OCI-LY1 (cell line): ENCODE data around the gene ACTG1.

ENCODE experiments used
- H2AFZ ChIP-seq: fragments of 200-600 bp; sonication (generic), shearing (Covaris generic); 2 replicates; pipeline ENCODE4 v1.6.0; 2014; ENCODE audit warnings: antibody characterized with exemption, mild to moderate bottlenecking, low read length
- H3F3A ChIP-seq: fragments of 200-600 bp; sonication (generic), shearing (Covaris generic); 2 replicates; pipeline ENCODE4 v1.6.0; 2014; ENCODE audit warnings: mild to moderate bottlenecking, antibody characterized with exemption, low read length, moderate library complexity; ENCODE audit not compliant: insufficient read depth
- H3K27ac ChIP-seq: fragments of 200-600 bp; sonication (generic); 2 replicates; pipeline ENCODE4 v1.5.1; 2014; ENCODE audit warnings: low read length, mixed run types, mild to moderate bottlenecking, low read depth; ENCODE audit not compliant: poor library complexity, severe bottlenecking
- H3K27me3 ChIP-seq: fragments of 200-600 bp; sonication (generic); 2 replicates; pipeline ENCODE4 v1.6.0; 2014; ENCODE audit warnings: antibody characterized with exemption, mild to moderate bottlenecking, low read length, moderate library complexity; ENCODE audit not compliant: insufficient read depth
- H3K36me3 ChIP-seq: fragments of 200-600 bp; sonication (generic); 2 replicates; pipeline ENCODE4 v1.6.1; 2014; ENCODE audit warnings: mild to moderate bottlenecking, antibody characterized with exemption, low read length, moderate library complexity, mixed read lengths; ENCODE audit not compliant: insufficient read depth
- H3K4me1 ChIP-seq: fragments of 200-600 bp; sonication (generic); 2 replicates; pipeline ENCODE4 v1.5.1; 2014; ENCODE audit warnings: mild to moderate bottlenecking, low read length, moderate library complexity; ENCODE audit not compliant: insufficient read depth, severe bottlenecking
- H3K4me2 ChIP-seq: fragments of 200-600 bp; sonication (generic), shearing (Covaris generic); 2 replicates; pipeline ENCODE4 v1.6.1; 2014; ENCODE audit warnings: low read length
- H3K4me3 ChIP-seq: fragments of 200-600 bp; sonication (generic); 2 replicates; pipeline ENCODE4 v1.5.1; 2014; ENCODE audit warnings: low read length, low read depth, mild to moderate bottlenecking, mixed read lengths; ENCODE audit not compliant: poor library complexity, severe bottlenecking
- H3K79me2 ChIP-seq: fragments of 200-600 bp; shearing (Covaris generic); 2 replicates; pipeline ENCODE4 v1.6.1; 2016; ENCODE audit warnings: mixed run types, low read length, mixed read lengths; ENCODE audit not compliant: insufficient read depth
- H3K9ac ChIP-seq: fragments of 200-600 bp; sonication (generic), shearing (Covaris generic); 2 replicates; pipeline ENCODE4 v1.6.1; 2014; ENCODE audit warnings: mild to moderate bottlenecking, low read length, mixed read lengths
- H3K9me2 ChIP-seq: fragments of 200-600 bp; sonication (generic), shearing (Covaris generic); 2 replicates; pipeline ENCODE4 v1.6.1; 2014; ENCODE audit warnings: low read depth, mild to moderate bottlenecking, low read length, mixed read lengths
- H3K9me3 ChIP-seq: fragments of 200-600 bp; shearing (Covaris generic); 2 replicates; pipeline ENCODE4 v1.6.1; 2014; ENCODE audit warnings: low read length, mixed read lengths
- H4K20me1 ChIP-seq: fragments of 200-600 bp; sonication (generic), shearing (Covaris generic); 2 replicates; pipeline ENCODE4 v1.6.0; 2016; ENCODE audit warnings: mild to moderate bottlenecking, low read length; ENCODE audit not compliant: insufficient read depth
- EZH2 ChIP-seq: fragments of 200-600 bp; sonication (generic), shearing (Covaris generic); IDR thresholded peaks from 2 replicates; pipeline ENCODE4 v1.8.0; 2017; ENCODE audit warnings: borderline replicate concordance, mixed run types, mild to moderate bottlenecking, antibody characterized with exemption, low read length, moderate library complexity, mixed read lengths
- TF ChIP-seq, protein P1 (sequence below): fragments of 200-600 bp; sonication (generic), shearing (Covaris generic); IDR thresholded peaks from 2 replicates; pipeline ENCODE4 v1.5.1; 2017; ENCODE audit warnings: mild to moderate bottlenecking, antibody characterized with exemption, low read length, moderate library complexity, mixed read lengths

The ACTG1 gene

GRCh38 chr17:81558115-81558468 is 45.5 kb upstream of the ACTG1 start:
- no peaks in the 10 kb centered on the region for H4K20me1 ChIP-seq
- no peak overlapping the region for H3K4me2 ChIP-seq
- H3F3A ChIP-seq = no peaks in the 10 kb centered on the region
- peaks cover 14% of the 10 kb centered on the region for H3K4me1 ChIP-seq
- no peak overlapping the region for H3K9ac ChIP-seq
- H2AFZ ChIP-seq = no peak overlapping the region
- no peaks in the 10 kb centered on the region for H3K27me3 ChIP-seq
- H3K36me3 ChIP-seq = peaks cover 71% of the 10 kb centered on the region
- H3K79me2 ChIP-seq = no peaks in the 10 kb centered on the region
- no peaks in the 10 kb centered on the region for H3K9me3 ChIP-seq
- no peaks in the 10 kb centered on the region for H3K9me2 ChIP-seq
- no peak overlapping the region for H3K4me3 ChIP-seq
- no peak for TF ChIP-seq EZH2
- TF ChIP-seq, protein P1, sequence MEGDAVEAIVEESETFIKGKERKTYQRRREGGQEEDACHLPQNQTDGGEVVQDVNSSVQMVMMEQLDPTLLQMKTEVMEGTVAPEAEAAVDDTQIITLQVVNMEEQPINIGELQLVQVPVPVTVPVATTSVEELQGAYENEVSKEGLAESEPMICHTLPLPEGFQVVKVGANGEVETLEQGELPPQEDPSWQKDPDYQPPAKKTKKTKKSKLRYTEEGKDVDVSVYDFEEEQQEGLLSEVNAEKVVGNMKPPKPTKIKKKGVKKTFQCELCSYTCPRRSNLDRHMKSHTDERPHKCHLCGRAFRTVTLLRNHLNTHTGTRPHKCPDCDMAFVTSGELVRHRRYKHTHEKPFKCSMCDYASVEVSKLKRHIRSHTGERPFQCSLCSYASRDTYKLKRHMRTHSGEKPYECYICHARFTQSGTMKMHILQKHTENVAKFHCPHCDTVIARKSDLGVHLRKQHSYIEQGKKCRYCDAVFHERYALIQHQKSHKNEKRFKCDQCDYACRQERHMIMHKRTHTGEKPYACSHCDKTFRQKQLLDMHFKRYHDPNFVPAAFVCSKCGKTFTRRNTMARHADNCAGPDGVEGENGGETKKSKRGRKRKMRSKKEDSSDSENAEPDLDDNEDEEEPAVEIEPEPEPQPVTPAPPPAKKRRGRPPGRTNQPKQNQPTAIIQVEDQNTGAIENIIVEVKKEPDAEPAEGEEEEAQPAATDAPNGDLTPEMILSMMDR = no peak
- H3K27ac ChIP-seq = no peak overlapping the region

GRCh38 chr17:81557276-81558114 is 44.9 kb upstream of the ACTG1 start:
- TF ChIP-seq, protein P1 = no peak
- TF ChIP-seq EZH2 = no peak
- Histone ChIP-seq H3K27me3 (no peaks in the 10 kb centered on the region), H3K9me3 (no peaks in the 10 kb centered on the region), H3K9me2 (no peaks in the 10 kb centered on the region), H3K27ac (no peak overlapping the region), H3K4me3 (no peak overlapping the region), H3K4me2 (no peak overlapping the region), H4K20me1 (no peaks in the 10 kb centered on the region), H3K4me1 (peaks cover 14% of the 10 kb centered on the region), H3F3A (no peaks in the 10 kb centered on the region), H3K9ac (no peak overlapping the region), H3K36me3 (peaks cover 66% of the 10 kb centered on the region), H2AFZ (no peak overlapping the region), H3K79me2 (no peaks in the 10 kb centered on the region)

DNA sequence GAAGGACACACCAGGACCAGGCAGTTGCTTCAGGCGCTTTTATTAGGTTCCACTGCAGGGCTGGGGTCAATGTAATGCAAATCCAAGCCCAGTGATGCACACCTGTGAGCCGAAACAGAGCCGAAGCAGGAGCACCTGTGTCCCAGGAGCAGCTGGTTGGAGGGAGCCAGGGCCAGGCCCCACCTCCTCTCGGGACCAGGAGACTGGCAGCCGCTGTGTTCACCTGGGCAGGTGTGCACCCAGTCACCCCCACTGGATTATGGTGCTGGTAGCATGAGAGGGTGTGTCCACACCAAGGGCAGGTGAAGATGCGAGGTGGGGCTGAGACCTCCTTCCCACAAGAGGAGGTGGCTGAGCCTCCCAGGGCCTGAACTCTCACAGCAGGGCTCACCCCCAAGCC is 44.3 kb upstream of the ACTG1 start:
- Histone ChIP-seq H3K4me1 (peaks cover 14% of the 10 kb centered on the region), H3K79me2 (no peaks in the 10 kb centered on the region), H3K9me3 (no peaks in the 10 kb centered on the region), H3K4me3 (no peak overlapping the region), H4K20me1 (no peaks in the 10 kb centered on the region), H3K9ac (no peak overlapping the region), H3F3A (no peaks in the 10 kb centered on the region), H3K9me2 (no peaks in the 10 kb centered on the region), H3K36me3 (peaks cover 60% of the 10 kb centered on the region), H3K27ac (no peak overlapping the region), H3K27me3 (no peaks in the 10 kb centered on the region), H2AFZ (no peak overlapping the region), H3K4me2 (no peak overlapping the region)
- TF ChIP-seq EZH2 = no peak
- TF ChIP-seq, protein P1 = no peak
